Kidney (tissue), 14 donors: ENCODE results near the gene FCRL1. TPM values are rescaled to one million over a fixed set of nuclear protein-coding genes. Genes with fewer than 3 reads are reported as not detected.

Experiments used
- DNase-seq, 5 donors: peaks; one replicate each; pipeline ENCODE4 v3.0.0-alpha.2; 2013 to 2020
- FAIRE-seq: peaks from 2 replicates; lab custom pipeline; 2012; peaks lifted over from hg19 to GRCh38; lab: Jason Lieb, UNC
- H3K27ac ChIP-seq, 2 donors: one replicate each; pipeline ENCODE4 v1.7.0; 2013; ENCODE audit warnings: low read depth in 2 of 2, low read length in 2 of 2, inconsistent platforms in 1 of 2
- H3K27me3 ChIP-seq: one replicate; pipeline ENCODE4 v1.7.1; 2013; ENCODE audit warnings: low read length, inconsistent platforms; ENCODE audit not compliant: control insufficient read depth, insufficient read depth
- H3K36me3 ChIP-seq, 3 donors: one replicate each; pipeline versions ENCODE4 v1.7.0 to v1.7.1; 2013; ENCODE audit warnings: low read length in 3 of 3, control low read depth in 1 of 3, inconsistent platforms in 1 of 3; ENCODE audit not compliant: insufficient read depth in 3 of 3, control insufficient read depth in 2 of 3
- H3K4me1 ChIP-seq, 3 donors: one replicate each; pipeline versions ENCODE4 v1.7.0 to v1.7.1; 2013; ENCODE audit warnings: low read length in 3 of 3, inconsistent platforms in 1 of 3, low read depth in 1 of 3; ENCODE audit not compliant: control insufficient read depth in 2 of 3, insufficient read depth in 2 of 3
- H3K4me3 ChIP-seq, 3 donors: one replicate each; pipeline versions ENCODE4 v1.7.0 to v1.8.1; 2013; ENCODE audit warnings: low read length in 3 of 3, control low read depth in 1 of 3, inconsistent platforms in 1 of 3
- H3K9ac ChIP-seq, 3 donors: one replicate each; pipeline versions ENCODE4 v1.7.0 to v1.7.1; 2013; ENCODE audit warnings: low read length in 3 of 3, control low read depth in 1 of 3, inconsistent platforms in 1 of 3
- H3K9me3 ChIP-seq, 3 donors: one replicate each; pipeline versions ENCODE4 v1.7.0 to v1.7.1; 2013; ENCODE audit warnings: low read length in 3 of 3, control low read depth in 1 of 3, inconsistent platforms in 1 of 3; ENCODE audit not compliant: control insufficient read depth in 2 of 3, insufficient read depth in 1 of 3
- intact Hi-C: fragments of 100-400 bp; cut with DNase I; formaldehyde crosslinking; loops from one replicate; pipeline ENCODE4 v1.11.1; 2022
- polyA plus RNA-seq: library from polyadenylated mRNA; stranded (reverse); fragments of 350-450 nt; fragmentation: Illumina TruSeq; extraction: RNeasy Lipid Tissue Mini Kit (QIAGEN cat#74804); gene quantifications from one replicate; pipeline ENCODE4 v1.2.3, GENCODE V29; 2014; ENCODE audit warnings: low read depth, low replicate concordance; ENCODE audit not compliant: insufficient read depth
- total RNA-seq: library from RNA; stranded (reverse); fragmentation: NEBNext Ultra II Directional; extraction: Animal tissue kit (Norgen Biotek cat#: 25700); gene quantifications from one replicate; pipeline ENCODE4 v1.2.1, GENCODE V29; 2021
- TF ChIP-seq, protein P1 (sequence below): IDR thresholded peaks from 3 replicates; pipeline ENCODE4 v1.5.1; 2012; ENCODE audit warnings: mild to moderate bottlenecking, moderate library complexity, borderline replicate concordance; ENCODE audit not compliant: insufficient read depth; ENCODE audit errors: extremely low read depth
- donor health status: control.
- donor health status: control.
- donor health status: control.
- donor health status: control.
- donor health status: control.
- donor health status: DM: yes; HTN: yes; CAD: no.
- donor health status: Normal renal cell carcinoma (clear cell type).

FCRL1 gene
- total and polyA plus RNA-seq, 2 donors from 2014 or later = 5.7 TPM; not detected in 1

DNA sequence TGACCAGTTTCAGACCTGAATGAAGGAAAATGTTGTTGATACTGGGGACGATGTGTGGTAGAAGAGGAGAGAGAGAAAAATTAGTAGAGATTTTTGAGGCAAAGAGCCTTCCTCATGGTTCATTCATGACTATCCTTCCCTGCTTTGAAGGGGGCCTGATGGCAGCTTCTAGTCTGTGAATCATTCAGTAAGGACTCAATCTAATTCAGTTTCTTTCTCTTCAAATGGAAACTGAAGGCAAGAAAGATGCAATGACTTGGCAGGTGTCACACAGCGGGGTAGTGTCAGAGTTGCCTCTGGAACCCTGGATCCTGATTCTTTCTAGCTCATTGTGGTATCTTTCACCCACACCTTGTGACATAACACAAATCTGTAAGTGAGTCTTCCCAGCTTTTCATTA lies 36.6 kb upstream of the FCRL1 start:
- DNase-seq = no peak
- Histone ChIP-seq H3K9me3 (peaks cover 0 to 3% (median 0%) of the 10 kb centered on the region in 3 donors), H3K36me3 (no peaks in the 10 kb centered on the region), H3K27ac (no peak overlapping the region), H3K4me3 (no peak overlapping the region), H3K27me3 (no peaks in the 10 kb centered on the region), H3K4me1 (no peaks in the 10 kb centered on the region), H3K9ac (no peak overlapping the region)
- TF ChIP-seq, protein P1, sequence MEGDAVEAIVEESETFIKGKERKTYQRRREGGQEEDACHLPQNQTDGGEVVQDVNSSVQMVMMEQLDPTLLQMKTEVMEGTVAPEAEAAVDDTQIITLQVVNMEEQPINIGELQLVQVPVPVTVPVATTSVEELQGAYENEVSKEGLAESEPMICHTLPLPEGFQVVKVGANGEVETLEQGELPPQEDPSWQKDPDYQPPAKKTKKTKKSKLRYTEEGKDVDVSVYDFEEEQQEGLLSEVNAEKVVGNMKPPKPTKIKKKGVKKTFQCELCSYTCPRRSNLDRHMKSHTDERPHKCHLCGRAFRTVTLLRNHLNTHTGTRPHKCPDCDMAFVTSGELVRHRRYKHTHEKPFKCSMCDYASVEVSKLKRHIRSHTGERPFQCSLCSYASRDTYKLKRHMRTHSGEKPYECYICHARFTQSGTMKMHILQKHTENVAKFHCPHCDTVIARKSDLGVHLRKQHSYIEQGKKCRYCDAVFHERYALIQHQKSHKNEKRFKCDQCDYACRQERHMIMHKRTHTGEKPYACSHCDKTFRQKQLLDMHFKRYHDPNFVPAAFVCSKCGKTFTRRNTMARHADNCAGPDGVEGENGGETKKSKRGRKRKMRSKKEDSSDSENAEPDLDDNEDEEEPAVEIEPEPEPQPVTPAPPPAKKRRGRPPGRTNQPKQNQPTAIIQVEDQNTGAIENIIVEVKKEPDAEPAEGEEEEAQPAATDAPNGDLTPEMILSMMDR = no peak
- no peak for FAIRE-seq
- intact Hi-C loops = no loop called here

DNA sequence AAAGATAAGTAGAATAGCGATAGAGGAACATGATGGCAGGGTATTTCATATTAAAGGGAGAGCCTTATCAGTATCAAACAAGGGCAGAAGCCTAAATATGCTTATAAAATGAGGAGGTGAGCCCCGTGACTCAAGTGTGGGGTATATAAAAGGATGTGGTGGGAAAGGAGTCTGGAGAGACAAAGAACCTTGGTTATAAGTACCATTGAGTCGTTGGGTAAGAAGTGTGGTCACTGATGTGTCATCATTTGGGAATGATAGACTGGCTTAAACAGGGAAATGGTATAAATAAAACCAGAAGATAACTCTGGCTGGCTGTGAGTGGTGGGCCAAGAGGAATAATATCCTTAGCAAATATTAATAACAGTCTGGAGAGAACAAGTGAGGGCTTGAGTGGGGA lies 32.6 kb upstream of the FCRL1 start:
- DNase-seq (no peak), FAIRE-seq (no peak)
- no peaks in the 10 kb centered on the region for H3K36me3 ChIP-seq
- H3K4me3 ChIP-seq = no peak overlapping the region
- H3K9me3 ChIP-seq = no peaks in the 10 kb centered on the region
- H3K27me3 ChIP-seq = no peaks in the 10 kb centered on the region
- H3K4me1 ChIP-seq = no peaks in the 10 kb centered on the region
- intact Hi-C loops = no loop called here
- no peak overlapping the region for H3K27ac ChIP-seq
- no peak overlapping the region for H3K9ac ChIP-seq
- TF ChIP-seq, protein P1 = no peak

DNA sequence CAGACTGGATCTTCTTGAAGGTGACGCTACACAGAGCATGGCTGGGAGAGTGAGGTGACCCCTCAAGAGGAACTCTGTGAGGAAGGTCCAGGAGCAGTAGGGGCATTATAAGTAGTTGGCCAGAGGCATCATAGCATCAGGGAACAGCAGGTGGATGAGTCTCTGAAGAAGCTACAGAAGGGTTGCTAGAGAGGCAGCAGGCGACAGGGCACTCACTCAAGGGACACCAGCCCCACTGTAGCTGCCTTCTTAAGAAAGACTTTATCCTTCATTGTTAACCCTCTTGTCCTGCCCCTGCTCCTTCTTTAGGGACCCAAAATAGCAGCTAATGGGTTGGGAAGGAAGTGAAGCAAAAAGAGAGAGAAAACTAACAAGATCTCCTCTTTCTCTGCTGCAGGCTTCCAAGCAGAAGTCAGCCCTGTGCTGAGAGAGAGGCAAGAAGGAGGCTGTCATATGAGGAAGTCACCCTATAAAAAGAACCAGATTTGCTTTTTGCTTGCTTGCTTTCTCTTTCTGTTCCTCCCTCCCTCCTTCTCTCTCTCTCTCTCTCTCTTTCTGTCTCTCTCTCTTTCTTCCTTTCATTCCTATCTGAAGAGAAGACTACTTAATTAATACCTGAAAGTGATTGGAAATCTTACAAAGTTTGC lies 29.4 kb upstream of the FCRL1 start:
- TF ChIP-seq, protein P1 = no peak
- Histone ChIP-seq H3K9me3 (no peaks in the 10 kb centered on the region), H3K27me3 (no peaks in the 10 kb centered on the region), H3K4me3 (no peak overlapping the region), H3K9ac (no peak overlapping the region), H3K4me1 (no peaks in the 10 kb centered on the region), H3K36me3 (no peaks in the 10 kb centered on the region), H3K27ac (no peak overlapping the region)
- no peak for FAIRE-seq
- no peak for DNase-seq
- intact Hi-C loops = no loop called here
